CD14-positive monocyte (primary cell): ENCODE data around the gene MYL6. TPM values are rescaled to one million over a fixed set of nuclear protein-coding genes. Genes with fewer than 3 reads are reported as not detected.

Experiments used
- DNase-seq, 3 donors: peaks; one replicate each; pipeline ENCODE4 v3.0.0-alpha.2; 2011 to 2022
- H2AFZ ChIP-seq: 2 replicates; pipeline ENCODE4 v1.6.0; 2012; ENCODE audit warnings: mild to moderate bottlenecking, low read depth, low read length, inconsistent platforms; ENCODE audit not compliant: insufficient read depth, poor library complexity, severe bottlenecking
- H3K27ac ChIP-seq, 2 donors: 1 replicate in 1 of 2; 2 replicates in 1 of 2; pipeline ENCODE4 v1.5.1; 2012 to 2013; ENCODE audit warnings: low read length in 2 of 2, control low read depth in 1 of 2, inconsistent platforms in 1 of 2, low read depth in 1 of 2, mild to moderate bottlenecking in 1 of 2
- H3K27me3 ChIP-seq, 2 donors: one replicate each; pipeline versions ENCODE4 v1.6.0 to v1.6.1; 2011 to 2013; ENCODE audit warnings: low read length in 2 of 2; ENCODE audit not compliant: control insufficient read depth in 2 of 2, insufficient read depth in 2 of 2
- H3K36me3 ChIP-seq, 2 donors: replicated peaks in 1 of 2; 1 replicate in 1 of 2; 2 replicates in 1 of 2; pipeline versions ENCODE4 v1.5.1 to v1.6.1; 2012 to 2013; ENCODE audit warnings: low read length in 2 of 2, control low read depth in 1 of 2, inconsistent platforms in 1 of 2, mild to moderate bottlenecking in 1 of 2; ENCODE audit not compliant: insufficient read depth in 2 of 2, control insufficient read depth in 1 of 2
- H3K4me1 ChIP-seq, 2 donors: 1 replicate in 1 of 2; 2 replicates in 1 of 2; pipeline versions ENCODE4 v1.5.1 to v1.6.1; 2012 to 2013; ENCODE audit warnings: low read length in 2 of 2, control low read depth in 1 of 2, inconsistent platforms in 1 of 2, mild to moderate bottlenecking in 1 of 2, moderate library complexity in 1 of 2; ENCODE audit not compliant: insufficient read depth in 2 of 2, control insufficient read depth in 1 of 2
- H3K4me2 ChIP-seq: replicated peaks from 2 replicates; pipeline ENCODE3; 2012; ENCODE audit warnings: low read length, moderate library complexity, mild to moderate bottlenecking; ENCODE audit not compliant: poor library complexity, severe bottlenecking; ENCODE audit errors: extremely low read depth
- H3K4me3 ChIP-seq, 3 experiments: fragments of 200-600 bp in 1 of 3; sonication (generic) in 1 of 3; replicated peaks in 1 of 3; 1 replicate in 2 of 3; 2 replicates in 1 of 3; pipeline ENCODE4 v1.5.1; 2011 to 2013; ENCODE audit warnings: low read length in 3 of 3, mild to moderate bottlenecking in 3 of 3, control low read depth in 2 of 3, low read depth in 2 of 3, inconsistent platforms in 1 of 3, moderate library complexity in 1 of 3
- H3K79me2 ChIP-seq: 2 replicates; pipeline ENCODE4 v1.6.0; 2012; ENCODE audit warnings: mild to moderate bottlenecking, control low read depth, inconsistent platforms, low read length, moderate library complexity; ENCODE audit not compliant: insufficient read depth
- H3K9ac ChIP-seq: 2 replicates; pipeline ENCODE4 v1.6.0; 2017; ENCODE audit warnings: low read length, mild to moderate bottlenecking; ENCODE audit not compliant: insufficient read depth, poor library complexity, severe bottlenecking
- H3K9me3 ChIP-seq, 2 donors: replicated peaks in 1 of 2; 1 replicate in 1 of 2; 2 replicates in 1 of 2; pipeline versions ENCODE4 v1.5.1 to v1.6.1; 2012 to 2013; ENCODE audit warnings: low read length in 2 of 2, control low read depth in 1 of 2; ENCODE audit not compliant: control insufficient read depth in 1 of 2, insufficient read depth in 1 of 2
- H4K20me1 ChIP-seq: 2 replicates; pipeline ENCODE4 v1.6.0; 2012; ENCODE audit warnings: mild to moderate bottlenecking, low read length, control low read depth, moderate library complexity; ENCODE audit not compliant: insufficient read depth
- H3K27ac Mint-ChIP-seq, 7 donors: one replicate each; pipeline ENCODE4 v1.8.0; 2020; ENCODE audit warnings: mild to moderate bottlenecking in 7 of 7, mixed read lengths in 7 of 7, moderate library complexity in 6 of 7, inconsistent platforms in 2 of 7
- H3K27me3 Mint-ChIP-seq, 3 donors: one replicate each; pipeline ENCODE4 v1.8.0; 2021 to 2022; ENCODE audit warnings: low read depth in 3 of 3, mild to moderate bottlenecking in 3 of 3, mixed read lengths in 3 of 3, moderate library complexity in 3 of 3, inconsistent platforms in 1 of 3
- H3K36me3 Mint-ChIP-seq, 2 donors: one replicate each; pipeline ENCODE4 v1.8.0; 2020; ENCODE audit warnings: mixed read lengths in 2 of 2, inconsistent platforms in 1 of 2, mild to moderate bottlenecking in 1 of 2
- H3K4me1 Mint-ChIP-seq: one replicate; pipeline ENCODE4 v1.8.0; 2020; ENCODE audit warnings: mild to moderate bottlenecking, mixed read lengths
- H3K4me3 Mint-ChIP-seq, 2 donors: one replicate each; pipeline ENCODE4 v1.8.0; 2020; ENCODE audit warnings: mild to moderate bottlenecking in 2 of 2, mixed read lengths in 2 of 2, moderate library complexity in 1 of 2
- H3K9me3 Mint-ChIP-seq, 7 donors: one replicate each; pipeline ENCODE4 v1.8.0; 2020 to 2022; ENCODE audit warnings: mixed read lengths in 7 of 7, mild to moderate bottlenecking in 6 of 7, moderate library complexity in 6 of 7, inconsistent platforms in 2 of 7
- WGBS: methylation state at CpG from one replicate; pipeline ENCODE4 v1.1.5; 2013; ENCODE audit warnings: missing lambda C conversion rate; ENCODE audit not compliant: insufficient coverage; 5-methylcytosine and 5-hydroxymethylcytosine counted together
- intact Hi-C, 2 donors: fragments of 100-400 bp; cut with micrococcal nuclease; formaldehyde crosslinking; loops; one replicate each; pipeline versions ENCODE4 v1.15.0 to v1.15.1; 2023
- polyA plus RNA-seq, 3 donors: library from polyadenylated mRNA; depleted of rRNA in 1 of 3; unstranded in 2 of 3; stranded (reverse) in 1 of 3; fragments of 300-500 nt in 2 of 3; fragments of >200 nt in 1 of 3; fragmentation: Illumina TruSeq in 2 of 3; gene quantifications; 1 replicate in 2 of 3; 2 replicates in 1 of 3; pipeline ENCODE4 v1.2.3, GENCODE V29; 2012 to 2021
- TF ChIP-seq, protein P1 (sequence below): fragments of 200-600 bp; IDR thresholded peaks from one replicate; pipeline ENCODE4 v1.8.0; 2022; ENCODE audit warnings: antibody characterized with exemption, mild to moderate bottlenecking

MYL6 gene
- polyA plus RNA-seq, 3 donors: 1,962 to 3,939 (median 3,189) TPM

DNA sequence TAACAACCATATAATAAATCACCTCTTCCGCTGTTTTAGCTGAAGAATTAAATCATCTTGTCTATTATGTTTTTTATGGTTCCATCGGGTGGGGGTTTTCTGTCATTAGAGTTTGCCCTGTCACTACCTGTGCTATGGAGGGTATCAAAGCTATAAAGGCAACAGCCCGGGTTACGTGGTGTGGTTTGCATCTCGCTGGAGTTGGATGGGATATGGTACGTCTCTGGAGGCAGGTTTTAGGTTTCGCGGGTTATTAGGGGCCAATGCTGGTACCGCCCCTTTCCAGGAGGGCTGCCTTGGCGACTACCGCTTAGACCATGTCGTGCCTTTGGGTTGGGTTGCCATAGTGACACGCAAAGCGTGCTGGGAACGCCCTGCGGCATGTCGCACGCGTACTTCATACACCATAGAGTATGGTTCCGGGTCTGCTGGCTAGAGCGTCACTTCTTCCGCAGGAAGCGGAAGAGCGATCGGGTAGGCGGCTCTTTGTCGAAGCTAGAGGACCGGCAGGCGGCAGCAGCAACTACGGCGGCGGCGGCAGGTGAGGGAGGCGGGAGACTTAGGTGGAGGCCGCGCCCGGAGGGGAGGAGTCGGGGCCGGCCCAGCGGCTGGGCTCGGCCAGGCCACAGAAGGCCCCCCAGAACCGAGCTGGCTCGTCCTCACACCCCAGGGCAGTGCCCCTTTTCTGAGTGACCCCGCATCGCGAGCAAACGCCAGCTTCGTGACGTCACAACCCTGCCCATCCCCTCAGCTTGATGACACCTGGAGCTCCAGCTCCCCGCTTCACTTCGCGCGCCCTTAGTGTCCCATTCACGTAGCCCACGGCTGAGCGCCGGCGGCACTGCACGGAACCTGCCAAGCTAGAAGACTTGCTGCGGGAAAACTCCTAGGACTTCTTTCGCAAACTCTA, 40.1 kb upstream of the MYL6 start, which contains the start of gene ZC3H10:
Gene ZC3H10 (plus strand): TSS at position 489 of the 910 bp plus-strand sequence. CDS start 2,297 bp downstream, outside the sequence.
- Histone ChIP-seq H3K27ac (peak within 1 kb of the TSS; percentile 92 to 98), H3K4me2 (peak within 1 kb of the TSS; percentile 85), H3K27me3 (no peaks in the 10 kb centered on the region), H3K4me3 (peak within 1 kb of the TSS; percentile 89 to 97 (median 89)), H2AFZ (peak within 1 kb of the TSS; percentile 68), H3K79me2 (peaks cover 62% of the 10 kb centered on the region), H3K4me1 (peaks cover 30 to 35% of the 10 kb centered on the region in 2 donors), H3K9ac (peak within 1 kb of the TSS; percentile 91), H4K20me1 (peaks cover 27% of the 10 kb centered on the region), H3K9me3 (no peaks in the 10 kb centered on the region), H3K36me3 (peaks cover 21 to 39% of the 10 kb centered on the region in 2 donors)
- peak within 1 kb of the TSS; percentile 97 to 100 (median 99) for H3K27ac Mint-ChIP-seq
- peak; percentile 100 for DNase-seq
- WGBS: under 1% methylated on average over 60 of the region's 61 CpGs
- peaks cover 38% of the 10 kb centered on the region for H3K4me1 Mint-ChIP-seq
- no peaks in the 10 kb centered on the region for H3K9me3 Mint-ChIP-seq
- TF ChIP-seq, protein P1, sequence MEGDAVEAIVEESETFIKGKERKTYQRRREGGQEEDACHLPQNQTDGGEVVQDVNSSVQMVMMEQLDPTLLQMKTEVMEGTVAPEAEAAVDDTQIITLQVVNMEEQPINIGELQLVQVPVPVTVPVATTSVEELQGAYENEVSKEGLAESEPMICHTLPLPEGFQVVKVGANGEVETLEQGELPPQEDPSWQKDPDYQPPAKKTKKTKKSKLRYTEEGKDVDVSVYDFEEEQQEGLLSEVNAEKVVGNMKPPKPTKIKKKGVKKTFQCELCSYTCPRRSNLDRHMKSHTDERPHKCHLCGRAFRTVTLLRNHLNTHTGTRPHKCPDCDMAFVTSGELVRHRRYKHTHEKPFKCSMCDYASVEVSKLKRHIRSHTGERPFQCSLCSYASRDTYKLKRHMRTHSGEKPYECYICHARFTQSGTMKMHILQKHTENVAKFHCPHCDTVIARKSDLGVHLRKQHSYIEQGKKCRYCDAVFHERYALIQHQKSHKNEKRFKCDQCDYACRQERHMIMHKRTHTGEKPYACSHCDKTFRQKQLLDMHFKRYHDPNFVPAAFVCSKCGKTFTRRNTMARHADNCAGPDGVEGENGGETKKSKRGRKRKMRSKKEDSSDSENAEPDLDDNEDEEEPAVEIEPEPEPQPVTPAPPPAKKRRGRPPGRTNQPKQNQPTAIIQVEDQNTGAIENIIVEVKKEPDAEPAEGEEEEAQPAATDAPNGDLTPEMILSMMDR: peak; percentile 44
- no peaks in the 10 kb centered on the region for H3K27me3 Mint-ChIP-seq
- intact Hi-C loops: loop anchor here (2.0 to 10.0 kb wide), 7 partner anchors 34 to 293 kb away; partner anchors contain the start of genes RPS26 (in 2 of the 2), DNAJC14 (in 1 of the 2), MYL6 (in 1 of the 2) and MYL6B (in 1 of the 2)
- peaks cover 36 to 39% of the 10 kb centered on the region in 2 donors for H3K36me3 Mint-ChIP-seq
- peak within 1 kb of the TSS; percentile 95 to 98 for H3K4me3 Mint-ChIP-seq

DNA sequence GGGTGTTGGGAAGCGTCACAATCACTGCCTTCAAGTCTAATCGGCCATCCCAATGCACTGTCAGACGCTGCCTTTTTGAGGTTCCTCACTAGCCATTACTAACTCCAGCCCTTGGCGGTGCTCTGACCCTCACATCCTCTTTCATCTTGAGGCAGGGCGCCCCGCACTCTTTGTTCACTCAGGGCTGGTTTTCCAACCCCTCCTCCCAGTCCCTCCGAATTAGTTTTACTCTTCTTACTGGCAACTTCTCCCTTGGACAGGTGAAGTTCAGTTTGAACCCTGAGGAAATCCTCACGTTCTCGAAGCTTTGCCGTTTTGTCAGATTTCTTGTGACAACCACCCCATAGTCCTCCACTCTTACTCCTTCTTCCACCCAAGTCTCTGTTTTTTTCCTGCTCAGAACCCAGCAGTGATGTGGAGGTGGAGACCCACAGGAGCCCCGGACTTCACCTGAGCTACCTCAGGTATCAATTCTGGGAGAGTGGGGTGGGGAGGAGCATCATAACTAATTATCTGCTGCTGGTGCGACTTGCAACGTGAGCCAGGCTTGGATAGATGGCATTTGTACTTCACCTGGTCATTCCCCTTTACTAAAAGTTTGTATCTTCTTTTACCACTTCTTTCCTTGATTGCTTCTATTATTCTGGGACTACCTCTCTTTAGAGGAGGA, 39.3 kb upstream of the MYL6 start:
- Histone ChIP-seq H3K36me3 (peaks cover 16 to 31% of the 10 kb centered on the region in 2 donors), H2AFZ (peak overlapping the region; percentile 68), H3K9me3 (no peaks in the 10 kb centered on the region), H3K27me3 (no peaks in the 10 kb centered on the region), H4K20me1 (peaks cover 28% of the 10 kb centered on the region), H3K27ac (peak overlapping the region; percentile 92 to 98), H3K4me3 (peak overlapping the region; percentile 49 to 97 (median 89)), H3K4me2 (peak overlapping the region; percentile 85), H3K79me2 (peaks cover 70% of the 10 kb centered on the region), H3K9ac (peak overlapping the region; percentile 84), H3K4me1 (peaks cover 33 to 42% of the 10 kb centered on the region in 2 donors)
- WGBS: 6% methylated on average over 12 of the region's 13 CpGs
- Mint-ChIP-seq H3K36me3 (peaks cover 28 to 39% of the 10 kb centered on the region in 2 donors), H3K27me3 (no peaks in the 10 kb centered on the region), H3K4me3 (peak overlapping the region; percentile 95 to 98), H3K4me1 (peaks cover 46% of the 10 kb centered on the region), H3K27ac (peak overlapping the region; percentile 96 to 100 (median 99)), H3K9me3 (no peaks in the 10 kb centered on the region)
- intact Hi-C loops: loop anchor here (2.0 to 10.0 kb wide), 7 partner anchors 33 to 294 kb away; partner anchors contain the start of genes RPS26 (in 2 of the 2), DNAJC14 (in 1 of the 2), MYL6 (in 1 of the 2) and MYL6B (in 1 of the 2)
- DNase-seq: peak in 2 of 3 donors; percentile 69 to 80
- TF ChIP-seq, protein P1: no peak
